HUES6 (cell line): ENCODE data around the gene ASB10.

Experiments used
- H3K27ac ChIP-seq: 2 replicates; pipeline ENCODE4 v1.7.0; 2013; ENCODE audit warnings: low read depth, mild to moderate bottlenecking, low read length, inconsistent platforms
- H3K27me3 ChIP-seq: 2 replicates; pipeline ENCODE4 v1.6.1; 2013; ENCODE audit warnings: low read length; ENCODE audit not compliant: control insufficient read depth, insufficient read depth
- H3K36me3 ChIP-seq: 2 replicates; pipeline ENCODE4 v1.6.1; 2013; ENCODE audit warnings: low read length; ENCODE audit not compliant: control insufficient read depth, insufficient read depth
- H3K4me1 ChIP-seq: 2 replicates; pipeline ENCODE4 v1.6.1; 2013; ENCODE audit warnings: low read length; ENCODE audit not compliant: control insufficient read depth, insufficient read depth
- H3K4me3 ChIP-seq: 2 replicates; pipeline ENCODE4 v1.5.1; 2013; ENCODE audit warnings: low read depth, low read length
- H3K9ac ChIP-seq: one replicate; pipeline ENCODE4 v1.6.1; 2013; ENCODE audit warnings: mild to moderate bottlenecking, low read length
- H3K9me3 ChIP-seq: 2 replicates; pipeline ENCODE4 v1.6.1; 2013; ENCODE audit warnings: low read depth, low read length; ENCODE audit not compliant: control insufficient read depth, insufficient read depth

ASB10 gene

DNA sequence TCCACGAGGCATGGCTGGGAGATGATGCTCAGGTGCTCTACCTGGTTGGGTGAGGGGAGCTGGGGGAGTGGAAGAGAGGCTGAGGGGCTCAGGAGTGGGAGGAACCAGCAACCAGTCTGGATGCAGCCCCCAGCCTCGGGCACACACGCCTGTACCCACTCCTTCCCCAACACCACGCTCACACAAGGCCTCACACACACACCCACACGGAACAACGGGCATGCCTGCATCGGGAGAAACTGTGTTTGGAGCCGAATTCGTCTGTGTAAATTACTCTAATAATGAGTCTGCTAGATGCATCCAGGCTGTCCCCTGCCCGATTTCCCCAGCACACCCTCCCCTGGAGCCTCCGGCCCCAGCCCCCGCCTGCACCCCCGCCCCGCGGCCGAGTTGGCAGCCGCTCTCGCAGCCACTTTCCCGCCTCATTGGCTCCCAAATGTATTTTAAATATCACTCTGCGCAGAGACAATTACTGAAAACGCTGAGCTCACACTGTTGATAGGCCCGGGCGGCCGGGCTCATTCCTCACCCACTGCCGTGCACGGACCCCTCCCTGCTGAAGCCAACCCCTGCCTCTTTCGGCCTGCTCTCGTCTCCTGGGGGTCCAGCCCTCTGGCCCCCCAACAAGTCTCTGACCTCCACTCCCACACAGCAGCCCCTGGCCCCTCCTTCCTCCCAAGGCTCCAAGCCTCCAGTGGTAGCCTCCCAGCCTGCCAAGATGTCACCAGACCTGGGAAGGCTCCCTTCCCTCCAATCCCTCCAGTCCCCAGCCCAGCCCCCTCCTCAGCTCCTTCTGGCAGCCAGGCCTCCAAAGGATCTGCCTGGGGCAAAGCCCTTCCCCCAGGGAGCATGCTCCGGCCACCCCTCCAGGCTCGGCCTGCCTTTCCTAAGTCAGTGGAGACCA is 12.1 kb upstream of the ASB10 start:
- Histone ChIP-seq H3K27me3 (peaks cover 41% of the 10 kb centered on the region), H3K4me3 (no peak overlapping the region), H3K36me3 (no peaks in the 10 kb centered on the region), H3K9me3 (no peaks in the 10 kb centered on the region), H3K4me1 (peaks cover 14% of the 10 kb centered on the region), H3K9ac (no peak overlapping the region), H3K27ac (no peak overlapping the region)

DNA sequence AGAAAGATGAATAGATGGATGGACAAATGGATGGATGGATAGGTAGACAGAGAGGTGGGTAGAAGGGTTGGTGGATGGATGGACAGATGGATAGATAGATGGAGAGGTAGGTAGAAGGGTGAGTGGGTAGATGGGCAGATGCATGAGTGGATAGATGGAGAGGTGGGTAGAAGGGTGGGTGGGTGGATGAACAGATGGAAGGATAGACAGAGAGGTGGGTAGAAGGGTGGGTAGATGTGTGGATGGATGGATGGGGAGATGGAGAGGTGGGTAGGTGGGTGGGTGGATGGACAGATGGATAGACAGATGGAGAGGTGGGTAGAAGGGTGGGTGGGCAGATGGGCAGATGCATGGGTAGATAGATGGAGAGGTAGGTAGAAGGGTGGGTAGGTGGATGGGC is 10.9 kb upstream of the ASB10 start:
- H3K4me3 ChIP-seq, result no peak overlapping the region
- H3K27ac ChIP-seq, result no peak overlapping the region
- H3K36me3 ChIP-seq, result no peaks in the 10 kb centered on the region
- H3K27me3 ChIP-seq, result peaks cover 38% of the 10 kb centered on the region
- H3K9ac ChIP-seq, result no peak overlapping the region
- peaks cover 14% of the 10 kb centered on the region for H3K4me1 ChIP-seq
- H3K9me3 ChIP-seq, result no peaks in the 10 kb centered on the region

DNA sequence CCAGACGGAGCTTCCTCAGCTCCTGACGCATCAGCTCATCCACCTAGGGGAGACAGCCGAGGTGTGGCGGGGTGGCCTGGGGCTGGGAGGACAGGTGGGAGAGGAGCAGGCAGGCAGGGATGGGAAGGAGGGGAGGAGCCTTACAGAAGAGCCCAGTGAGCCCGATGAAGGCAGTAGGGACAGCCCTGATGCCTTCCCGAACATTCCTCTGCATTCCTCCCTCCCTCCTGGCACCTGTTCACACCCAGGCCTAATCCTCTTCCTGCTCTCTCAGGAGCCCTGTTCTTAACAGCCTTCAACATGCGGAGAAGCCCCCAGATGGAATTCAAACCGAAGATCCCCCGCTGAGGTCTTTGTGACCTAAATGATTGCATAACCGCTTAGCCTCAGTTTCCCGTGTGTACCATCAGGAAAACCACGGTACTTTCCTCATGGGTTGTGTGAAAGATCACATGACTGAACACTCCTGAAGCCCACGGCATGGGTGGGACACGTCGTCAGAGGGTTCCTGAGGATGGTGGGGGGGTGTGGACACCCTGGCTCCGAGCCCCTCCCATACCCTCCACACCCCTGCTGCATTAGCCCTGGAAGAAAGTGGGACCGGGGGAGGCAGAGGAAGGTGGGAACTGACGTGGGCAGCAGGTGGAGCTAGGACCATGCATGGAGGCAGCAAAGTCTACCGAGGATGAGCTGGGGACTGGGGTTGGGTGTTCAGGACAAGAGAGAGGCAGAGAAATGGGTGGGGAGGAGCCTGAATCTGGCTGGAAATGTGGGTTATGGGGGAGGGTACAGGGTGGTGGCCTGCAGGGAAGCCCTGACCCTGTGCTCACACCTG is 8.8 kb upstream of the ASB10 start:
- Histone ChIP-seq H3K36me3 (no peaks in the 10 kb centered on the region), H3K4me3 (no peak overlapping the region), H3K27ac (no peak overlapping the region), H3K9me3 (no peaks in the 10 kb centered on the region), H3K9ac (no peak overlapping the region), H3K4me1 (peaks cover 14% of the 10 kb centered on the region), H3K27me3 (peaks cover 40% of the 10 kb centered on the region)

DNA sequence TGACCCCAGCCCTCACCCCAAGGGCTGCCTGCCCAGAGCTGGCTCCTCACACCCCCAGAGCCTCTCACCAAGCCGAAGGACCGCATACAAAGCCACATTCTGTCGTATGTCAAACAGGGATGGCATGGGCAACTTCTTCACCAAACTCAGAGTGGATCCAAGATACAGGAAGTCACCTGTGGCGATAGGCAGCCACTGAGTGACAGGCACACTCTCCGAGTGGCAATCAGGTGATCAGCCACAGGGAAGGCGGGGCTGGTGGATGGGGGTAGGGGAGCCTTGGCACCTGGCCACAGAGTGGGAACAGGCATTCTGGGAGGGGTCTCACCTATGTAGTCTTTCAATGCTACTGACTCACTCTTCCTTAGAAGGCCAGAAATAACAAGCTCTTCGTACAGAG is 7.1 kb upstream of the ASB10 start:
- no peaks in the 10 kb centered on the region for H3K36me3 ChIP-seq
- H3K9ac ChIP-seq, result no peak overlapping the region
- H3K27me3 ChIP-seq, result peaks cover 51% of the 10 kb centered on the region
- no peak overlapping the region for H3K27ac ChIP-seq
- peaks cover 2% of the 10 kb centered on the region; the same call in 1 of the 2 replicates for H3K4me1 ChIP-seq
- H3K9me3 ChIP-seq, result no peaks in the 10 kb centered on the region
- H3K4me3 ChIP-seq, result no peak overlapping the region

DNA sequence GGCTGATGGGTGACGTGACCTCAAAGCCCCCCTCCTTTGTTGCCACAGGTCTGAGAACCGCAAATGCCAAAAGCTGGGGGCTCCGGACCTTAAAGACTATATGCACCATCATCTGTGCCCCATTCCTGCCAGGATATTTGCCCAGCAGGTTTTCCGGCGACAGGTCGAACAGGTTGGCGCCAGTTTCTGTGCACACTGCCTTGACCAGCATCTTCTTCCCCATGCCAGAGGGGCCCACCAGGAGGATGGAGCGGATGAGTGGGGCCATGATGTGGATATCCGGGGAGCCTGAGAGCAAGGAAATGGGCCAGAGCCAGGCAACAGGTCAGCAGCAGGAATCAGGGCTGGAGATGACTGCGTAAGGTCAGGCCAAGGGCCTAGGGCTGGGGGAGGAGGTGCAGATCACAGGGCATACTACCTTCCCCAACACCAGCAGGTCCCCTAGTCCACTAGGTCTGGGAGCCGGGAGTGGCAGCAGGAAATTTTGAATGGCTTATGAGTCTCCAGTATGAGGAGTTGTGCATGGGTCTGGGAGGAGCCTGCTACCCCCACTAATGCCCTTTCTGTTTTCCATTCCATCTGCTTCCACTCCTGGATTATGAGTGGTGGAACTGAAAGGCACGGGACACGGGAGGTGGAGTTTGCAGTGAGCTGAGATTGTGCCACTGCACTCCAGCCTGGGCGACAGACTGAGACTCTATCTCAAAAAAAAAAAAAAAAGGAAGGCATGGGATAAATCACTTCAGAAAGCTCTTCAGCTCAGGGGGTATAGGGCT is 6.3 kb upstream of the ASB10 start:
- Histone ChIP-seq H3K27me3 (peaks cover 44% of the 10 kb centered on the region), H3K4me1 (no peaks in the 10 kb centered on the region), H3K9ac (no peak overlapping the region), H3K36me3 (no peaks in the 10 kb centered on the region), H3K9me3 (no peaks in the 10 kb centered on the region), H3K27ac (no peak overlapping the region), H3K4me3 (no peak overlapping the region)

DNA sequence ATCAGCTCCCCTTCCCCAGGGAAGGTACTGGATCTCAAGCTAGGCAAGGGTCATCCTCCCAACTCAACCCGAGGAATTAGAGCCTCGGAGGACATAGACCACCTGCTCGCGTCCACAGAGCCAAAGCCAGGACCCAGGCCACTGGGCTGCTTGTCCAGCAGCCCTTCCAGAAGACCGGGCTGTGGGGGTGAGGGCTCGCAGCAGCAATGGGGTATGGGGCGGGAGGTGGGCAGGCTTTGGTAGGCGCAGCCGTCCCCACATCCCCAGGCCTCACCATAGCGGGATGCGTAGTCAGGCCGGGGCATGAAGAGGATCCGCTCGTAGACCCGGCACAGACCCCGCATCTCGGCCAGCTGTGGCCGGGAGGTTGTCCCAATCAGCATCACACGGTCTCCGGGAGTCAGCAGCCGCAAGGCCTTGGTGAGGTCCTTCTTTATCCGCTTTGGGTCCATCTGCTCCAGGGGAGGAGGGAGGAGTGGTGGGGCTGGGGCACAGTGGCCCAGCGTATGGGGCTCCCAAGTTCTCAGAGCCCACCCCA is 5.0 kb upstream of the ASB10 start:
- peaks cover 42% of the 10 kb centered on the region for H3K27me3 ChIP-seq

DNA sequence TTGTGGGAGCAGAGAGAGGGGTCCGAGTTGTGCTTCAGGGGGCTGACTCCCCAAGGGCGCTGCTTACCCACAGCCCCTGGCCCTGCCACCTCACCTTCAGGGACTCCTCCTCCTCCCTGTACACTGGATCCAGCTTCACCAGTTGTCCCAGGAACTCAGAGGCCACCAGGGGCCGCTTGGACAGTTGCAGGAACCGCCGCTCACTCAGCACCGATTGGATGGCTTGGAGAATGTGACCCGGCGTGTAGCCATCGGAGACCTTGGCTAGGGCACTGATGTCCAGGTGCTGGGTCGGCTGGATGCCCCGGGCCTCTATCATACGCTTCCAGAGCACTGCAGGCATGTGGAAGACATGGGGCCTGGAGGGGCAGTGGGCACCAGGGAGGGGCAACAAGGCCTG is 4.5 kb upstream of the ASB10 start:
- no peak overlapping the region for H3K9ac ChIP-seq
- no peaks in the 10 kb centered on the region for H3K36me3 ChIP-seq
- no peak overlapping the region for H3K27ac ChIP-seq
- peaks cover 36% of the 10 kb centered on the region for H3K27me3 ChIP-seq
- H3K4me1 ChIP-seq, result no peaks in the 10 kb centered on the region
- H3K4me3 ChIP-seq, result no peak overlapping the region
- no peaks in the 10 kb centered on the region for H3K9me3 ChIP-seq

More for the DNA sequence above, 5.0 kb upstream of the ASB10 start:
- Histone ChIP-seq H3K36me3 (no peaks in the 10 kb centered on the region), H3K27ac (no peak overlapping the region), H3K4me1 (no peaks in the 10 kb centered on the region), H3K9me3 (no peaks in the 10 kb centered on the region), H3K4me3 (no peak overlapping the region), H3K9ac (no peak overlapping the region)

DNA sequence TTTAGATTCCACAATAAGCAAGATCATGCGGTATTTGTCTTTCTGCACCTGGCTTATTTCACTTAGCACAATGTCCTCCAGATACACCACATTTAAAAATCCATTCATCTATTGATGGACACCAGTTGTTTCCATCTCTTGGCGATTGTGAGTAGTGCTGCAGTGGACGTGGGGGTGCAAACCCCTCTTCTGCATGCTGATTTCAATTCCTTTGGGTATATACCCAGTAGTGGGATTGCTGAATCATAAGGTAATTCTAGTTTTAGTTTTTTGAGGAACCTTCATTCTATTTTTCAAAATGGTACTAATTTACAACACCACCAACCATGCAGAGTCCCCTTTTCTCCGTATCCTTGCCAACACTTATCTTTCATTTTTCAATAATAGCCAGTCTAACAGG is 2.0 kb upstream of the ASB10 start:
- Histone ChIP-seq H3K27ac (no peak overlapping the region), H3K9ac (no peak overlapping the region), H3K9me3 (no peaks in the 10 kb centered on the region), H3K4me3 (no peak overlapping the region), H3K27me3 (peaks cover 15% of the 10 kb centered on the region; the same call in 1 of the 2 replicates), H3K36me3 (no peaks in the 10 kb centered on the region), H3K4me1 (no peaks in the 10 kb centered on the region)

DNA sequence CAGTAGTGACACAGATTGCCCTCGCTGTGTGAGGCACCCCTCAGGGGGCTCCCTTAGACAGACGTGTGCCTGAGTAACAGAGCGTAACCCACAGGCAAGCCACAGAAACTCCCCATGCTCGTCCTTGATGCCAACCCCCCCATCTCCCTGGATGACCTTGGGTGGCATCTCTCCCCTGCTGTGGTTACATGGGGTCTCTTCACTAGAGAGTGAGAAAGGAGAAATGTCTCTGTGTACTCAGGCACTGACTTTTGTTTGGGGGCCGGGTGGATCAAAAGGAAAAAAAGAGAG is 1.1 kb upstream of the ASB10 start:
- Histone ChIP-seq H3K27me3 (peaks cover 13% of the 10 kb centered on the region; the same call in 1 of the 2 replicates), H3K36me3 (no peaks in the 10 kb centered on the region), H3K4me1 (no peaks in the 10 kb centered on the region), H3K4me3 (no peak overlapping the region), H3K9ac (no peak overlapping the region), H3K27ac (no peak overlapping the region), H3K9me3 (no peaks in the 10 kb centered on the region)

DNA sequence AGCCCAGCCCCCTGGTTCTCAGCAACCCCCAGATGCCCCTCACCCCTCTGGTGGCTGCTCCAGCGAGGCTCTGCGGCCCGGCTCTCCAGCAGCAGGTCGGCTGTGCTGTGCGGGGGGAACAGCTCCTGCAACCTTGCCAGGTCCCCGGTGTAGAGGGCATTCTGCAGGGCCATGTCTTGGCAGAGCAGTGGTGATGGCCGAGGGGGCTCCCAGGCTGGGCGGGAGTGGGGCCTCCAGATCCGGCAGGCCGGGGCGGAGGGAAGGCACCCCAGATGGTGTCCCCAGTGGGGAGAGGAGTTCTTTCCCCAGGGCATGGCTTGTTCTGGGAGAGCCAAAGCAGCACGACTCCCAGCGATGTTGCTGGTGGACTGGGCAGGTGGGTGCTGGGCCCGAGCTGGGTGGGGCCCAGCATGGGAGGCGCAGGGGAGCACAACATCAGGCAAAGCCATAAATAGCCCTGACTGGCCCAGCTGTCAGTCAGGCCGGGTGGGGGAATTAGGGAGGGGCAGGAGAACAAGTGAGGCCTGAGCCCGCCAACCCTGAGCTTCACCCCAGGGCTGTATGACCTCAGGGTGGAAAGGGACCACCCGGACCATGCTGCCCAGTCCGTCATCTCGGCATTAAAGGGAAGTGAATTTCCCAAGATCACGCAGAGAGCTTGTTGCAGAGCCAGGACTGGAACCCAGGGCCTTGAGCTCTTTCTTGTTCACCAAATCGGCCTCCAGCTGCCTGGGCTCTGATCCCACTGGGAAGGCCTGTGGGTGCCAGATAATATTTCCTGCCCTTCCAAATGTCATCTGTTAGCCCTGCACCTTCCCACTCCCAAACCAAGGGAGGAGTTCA is 580 bp upstream of the ASB10 start:
- H3K4me3 ChIP-seq, result no peak overlapping the region
- no peaks in the 10 kb centered on the region for H3K9me3 ChIP-seq
- no peak overlapping the region for H3K9ac ChIP-seq
- no peaks in the 10 kb centered on the region for H3K4me1 ChIP-seq
- H3K36me3 ChIP-seq, result no peaks in the 10 kb centered on the region
- H3K27ac ChIP-seq, result no peak overlapping the region
- H3K27me3 ChIP-seq, result peaks cover 12% of the 10 kb centered on the region; the same call in 1 of the 2 replicates
